HG03558 (cell line): Measurements from ENCODE around the gene CUX1.
"Not testable (repeated sequence)": the region's sequence is repeated elsewhere in the genome, so short reads cannot be mapped to it uniquely, and the experiment has no call there.

Experiments
- ATAC-seq: cut with Tn5 transposase; IDR thresholded peaks from one replicate; pipeline ENCODE4 v1.9.1; 2021; ENCODE audit warnings: moderate number of reproducible peaks; ENCODE audit not compliant: unreplicated experiment; ENCODE audit errors: extremely low read depth

The CUX1 gene

GRCh38 chr7:101817471-101818286 lies at the start of gene CUX1:
CUX1 (plus strand) TSS chr7:101817626; CDS start chr7:101817640, 14 bp downstream.
- ATAC-seq: no peak

GRCh38 chr7:101768280-101768679 lies 49.1 kb upstream of the CUX1 start:
- ATAC-seq: no peak

GRCh38 chr7:101770466-101770865 lies 47.0 kb upstream of the CUX1 start:
- no peak for ATAC-seq

- ATAC-seq: no peak
Measured at GRCh38 chr7:101772508-101773211, 44.8 kb upstream of the CUX1 start.

- no peak for ATAC-seq
Measured at GRCh38 chr7:101775181-101775580, 42.2 kb upstream of the CUX1 start.

- no peak for ATAC-seq
Measured at GRCh38 chr7:101778026-101778580, 39.3 kb upstream of the CUX1 start.

GRCh38 chr7:101779267-101779666 lies 38.2 kb upstream of the CUX1 start:
- ATAC-seq: no peak

- no peak for ATAC-seq
Measured at GRCh38 chr7:101780281-101780680, 37.1 kb upstream of the CUX1 start.

GRCh38 chr7:101781439-101781838 lies 36.0 kb upstream of the CUX1 start:
- no peak for ATAC-seq

- no peak for ATAC-seq
Measured at GRCh38 chr7:101782476-101782875, 35.0 kb upstream of the CUX1 start.

GRCh38 chr7:101782896-101783295 lies 34.5 kb upstream of the CUX1 start:
- no peak for ATAC-seq

GRCh38 chr7:101783381-101784181 lies 33.8 kb upstream of the CUX1 start:
- no peak for ATAC-seq

GRCh38 chr7:101784292-101785127 lies 32.9 kb upstream of the CUX1 start:
- no peak for ATAC-seq

GRCh38 chr7:101787864-101788263 lies 29.6 kb upstream of the CUX1 start:
- ATAC-seq: no peak

GRCh38 chr7:101788517-101788916 lies 28.9 kb upstream of the CUX1 start:
- no peak for ATAC-seq

- ATAC-seq: no peak
Measured at GRCh38 chr7:101790566-101791293, 26.7 kb upstream of the CUX1 start.

GRCh38 chr7:101792051-101792681 lies 25.3 kb upstream of the CUX1 start:
- no peak for ATAC-seq

- not testable (repeated sequence) for ATAC-seq
Measured at GRCh38 chr7:101792682-101793071, 24.7 kb upstream of the CUX1 start.

- ATAC-seq: no peak
Measured at GRCh38 chr7:101795461-101795860, 22.0 kb upstream of the CUX1 start.
